Body of pancreas (tissue), 4 donors: ENCODE results near the gene ANKRD31.
"Not testable (repeated sequence)": the region's sequence is repeated elsewhere in the genome, so short reads cannot be mapped to it uniquely, and the experiment has no call there.

Experiments
- CTCF ChIP-seq, 7 experiments: fragments of 450-650 bp in 4 of 7; fragments of 200-600 bp in 3 of 7; sonication (generic) in 3 of 7; IDR thresholded peaks; one replicate each; pipeline ENCODE4 v1.5.1; 2016 to 2019; ENCODE audit warnings: antibody characterized with exemption in 7 of 7
- POLR2A ChIP-seq, 3 donors: fragments of 450-650 bp; IDR thresholded peaks; one replicate each; pipeline ENCODE4 v1.6.1; 2016; ENCODE audit warnings: antibody characterized with exemption in 3 of 3, mild to moderate bottlenecking in 2 of 3

DNA sequence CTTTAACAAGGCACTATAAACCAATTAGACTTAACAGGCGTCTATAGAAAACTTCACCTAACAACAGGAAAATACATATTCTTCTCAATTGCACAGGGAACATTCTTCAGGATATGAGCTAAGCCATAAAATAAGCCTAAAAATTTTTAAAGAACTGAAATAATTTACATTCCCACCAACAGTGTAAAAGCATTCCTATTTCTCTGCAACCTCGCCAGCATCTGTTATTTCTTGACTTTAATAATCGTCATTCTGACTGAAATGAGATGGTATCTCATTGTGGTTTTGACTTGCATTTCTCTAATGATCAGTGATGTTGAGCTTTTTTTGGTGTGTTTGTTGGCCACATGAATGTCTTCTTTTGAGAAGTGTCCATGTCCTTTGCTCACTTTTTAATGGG, 140.7 kb downstream of the ANKRD31 start:
- TF ChIP-seq POLR2A, CTCF (IDR thresholded peaks at IDR 0.05): not testable (repeated sequence)
